H9 (cell line): ENCODE results near the gene MCU. TPM values are rescaled to one million over a fixed set of nuclear protein-coding genes. Genes with fewer than 3 reads are reported as not detected.
"Not testable (repeated sequence)": the region's sequence is repeated elsewhere in the genome, so short reads cannot be mapped to it uniquely, and the experiment has no call there.

Experiments
- DNase-seq: peaks from one replicate; pipeline ENCODE4 v3.0.0-alpha.2; 2017
- H2AFZ ChIP-seq: one replicate; pipeline ENCODE4 v1.6.1; 2013; ENCODE audit warnings: mild to moderate bottlenecking, low read length, control low read depth, moderate library complexity
- H2AK5ac ChIP-seq: 2 replicates; pipeline ENCODE4 v1.6.1; 2013; ENCODE audit warnings: low read length, control low read depth, mixed read lengths; ENCODE audit not compliant: insufficient read length
- H2BK120ac ChIP-seq: one replicate; pipeline ENCODE4 v1.6.1; 2013; ENCODE audit warnings: low read depth, mild to moderate bottlenecking, low read length, control low read depth, inconsistent platforms; ENCODE audit not compliant: poor library complexity, severe bottlenecking
- H2BK12ac ChIP-seq: 2 replicates; pipeline ENCODE4 v1.6.1; 2013; ENCODE audit warnings: low read length, control low read depth, mixed read lengths, low read depth; ENCODE audit not compliant: insufficient read length
- H2BK15ac ChIP-seq: 2 replicates; pipeline ENCODE4 v1.6.1; 2013; ENCODE audit warnings: low read depth, low read length, control low read depth
- H2BK20ac ChIP-seq: one replicate; pipeline ENCODE4 v1.6.1; 2013; ENCODE audit warnings: low read depth, mild to moderate bottlenecking, low read length, control low read depth, inconsistent platforms; ENCODE audit not compliant: poor library complexity, severe bottlenecking
- H2BK5ac ChIP-seq: 2 replicates; pipeline ENCODE4 v1.6.1; 2013; ENCODE audit warnings: low read length, control low read depth, mixed read lengths; ENCODE audit not compliant: insufficient read length
- H3K14ac ChIP-seq: 2 replicates; pipeline ENCODE4 v1.6.1; 2013; ENCODE audit warnings: low read length, control low read depth; ENCODE audit not compliant: insufficient read depth
- H3K18ac ChIP-seq: 2 replicates; pipeline ENCODE4 v1.6.1; 2013; ENCODE audit warnings: low read depth, mild to moderate bottlenecking, mixed read lengths, low read length, control low read depth; ENCODE audit not compliant: insufficient read length
- H3K23ac ChIP-seq: 2 replicates; pipeline ENCODE4 v1.6.1; 2013; ENCODE audit warnings: low read length, control low read depth, mixed read lengths, low read depth; ENCODE audit not compliant: insufficient read length
- H3K23me2 ChIP-seq: 2 replicates; pipeline ENCODE4 v1.6.1; 2013; ENCODE audit warnings: low read depth, mild to moderate bottlenecking, mixed read lengths, low read length, control low read depth; ENCODE audit not compliant: insufficient read length, poor library complexity, severe bottlenecking
- H3K27ac ChIP-seq: 2 replicates; pipeline ENCODE4 v1.5.1; 2013; ENCODE audit warnings: low read length, control low read depth, mixed read lengths, low read depth; ENCODE audit not compliant: insufficient read length
- H3K27me3 ChIP-seq: 2 replicates; pipeline ENCODE4 v1.6.1; 2013; ENCODE audit warnings: low read length, control low read depth, inconsistent platforms; ENCODE audit not compliant: insufficient read depth
- H3K4ac ChIP-seq: 2 replicates; pipeline ENCODE4 v1.6.1; 2013; ENCODE audit warnings: low read depth, mild to moderate bottlenecking, control low read depth, inconsistent platforms, low read length, moderate library complexity
- H3K4me1 ChIP-seq: 2 replicates; pipeline ENCODE4 v1.6.1; 2013; ENCODE audit warnings: low read length, control low read depth, inconsistent platforms; ENCODE audit not compliant: insufficient read depth
- H3K4me2 ChIP-seq: 2 replicates; pipeline ENCODE4 v1.6.1; 2013; ENCODE audit warnings: low read length, control low read depth, mixed read lengths; ENCODE audit not compliant: insufficient read length, insufficient read depth
- H3K56ac ChIP-seq: 2 replicates; pipeline ENCODE4 v1.6.1; 2013; ENCODE audit warnings: low read depth, mild to moderate bottlenecking, mixed read lengths, low read length, control low read depth; ENCODE audit not compliant: insufficient read length
- H3K79me1 ChIP-seq: 2 replicates; pipeline ENCODE4 v1.6.1; 2013; ENCODE audit warnings: low read depth, mild to moderate bottlenecking, moderate library complexity, low read length, control low read depth, inconsistent platforms; ENCODE audit not compliant: insufficient read depth, poor library complexity, severe bottlenecking
- H3K79me2 ChIP-seq: 2 replicates; pipeline ENCODE4 v1.6.1; 2013; ENCODE audit warnings: low read length, control low read depth, inconsistent platforms; ENCODE audit not compliant: insufficient read depth
- H3K9ac ChIP-seq: 2 replicates; pipeline ENCODE4 v1.6.1; 2013; ENCODE audit warnings: low read length, control low read depth, mixed read lengths; ENCODE audit not compliant: insufficient read length; ENCODE audit errors: extremely low read depth
- H3K9me3 ChIP-seq: one replicate; pipeline ENCODE4 v1.6.1; 2013; ENCODE audit warnings: low read depth, low read length, inconsistent platforms; ENCODE audit not compliant: control insufficient read depth
- H3T11ph ChIP-seq: one replicate; pipeline ENCODE4 v1.6.1; 2013; ENCODE audit warnings: mild to moderate bottlenecking, low read length, control low read depth, inconsistent platforms
- H4K20me1 ChIP-seq: one replicate; pipeline ENCODE4 v1.6.1; 2013; ENCODE audit not compliant: control insufficient read depth, insufficient read length, insufficient read depth
- H4K5ac ChIP-seq: 2 replicates; pipeline ENCODE4 v1.6.1; 2013; ENCODE audit warnings: low read depth, mild to moderate bottlenecking, mixed read lengths, low read length, control low read depth; ENCODE audit not compliant: insufficient read length
- H4K8ac ChIP-seq: replicated peaks from 2 replicates; pipeline ENCODE4 v1.6.1; 2013; ENCODE audit warnings: low read length, control low read depth, mixed read lengths, low read depth; ENCODE audit not compliant: insufficient read length
- H4K91ac ChIP-seq: 2 replicates; pipeline ENCODE4 v1.6.1; 2013; ENCODE audit warnings: low read depth, mild to moderate bottlenecking, moderate library complexity, mixed read lengths, low read length, control low read depth; ENCODE audit not compliant: insufficient read length
- H3K27ac Mint-ChIP-seq, 3 experiments: 2 replicates in 2 of 3; 3 replicates in 1 of 3; pipeline ENCODE4 v1.8.0; 2020 to 2021; ENCODE audit warnings: mixed read lengths in 3 of 3, mild to moderate bottlenecking in 1 of 3, moderate library complexity in 1 of 3
- H3K27me3 Mint-ChIP-seq: 2 replicates; pipeline ENCODE4 v1.8.0; 2021; ENCODE audit warnings: low read depth, mild to moderate bottlenecking, moderate library complexity, mixed read lengths
- H3K36me3 Mint-ChIP-seq, 3 experiments: 2 replicates in 2 of 3; 3 replicates in 1 of 3; pipeline ENCODE4 v1.8.0; 2020 to 2021; ENCODE audit warnings: low read depth in 3 of 3, mixed read lengths in 3 of 3; ENCODE audit not compliant: insufficient read depth in 1 of 3
- H3K4me1 Mint-ChIP-seq, 2 experiments: 2 replicates each; pipeline ENCODE4 v1.8.0; 2020; ENCODE audit warnings: mixed read lengths in 2 of 2
- H3K4me3 Mint-ChIP-seq, 2 experiments: 2 replicates in 1 of 2; 3 replicates in 1 of 2; pipeline ENCODE4 v1.8.0; 2020 to 2021; ENCODE audit warnings: mild to moderate bottlenecking in 2 of 2, mixed read lengths in 2 of 2, moderate library complexity in 1 of 2
- H3K9me3 Mint-ChIP-seq, 2 experiments: 2 replicates in 1 of 2; 3 replicates in 1 of 2; pipeline ENCODE4 v1.8.0; 2020; ENCODE audit warnings: mild to moderate bottlenecking in 2 of 2, mixed read lengths in 2 of 2, moderate library complexity in 1 of 2
- CTCF ChIP-seq: fragments of 200-600 bp; sonication (generic); conservative IDR thresholded peaks from 3 replicates; pipeline ENCODE4 v1.8.0; 2021; ENCODE audit warnings: antibody characterized with exemption, mild to moderate bottlenecking
- WGBS: extraction: QIAGEN DNeasy Blood & Tissue Kit; methylation state at CpG from one replicate; pipeline ENCODE4 v1.1.7; 2013; ENCODE audit warnings: missing lambda C conversion rate, low lambda C conversion rate, mixed read lengths; ENCODE audit not compliant: insufficient read length; ENCODE audit errors: extremely low coverage; 5-methylcytosine and 5-hydroxymethylcytosine counted together
- total RNA-seq: library from RNA; stranded (reverse); gene quantifications from 2 replicates; pipeline ENCODE4 v1.2.1, GENCODE V29; 2021

Gene MCU
- total RNA-seq, 1 experiment from 2014 or later, result 36.6 TPM

DNA sequence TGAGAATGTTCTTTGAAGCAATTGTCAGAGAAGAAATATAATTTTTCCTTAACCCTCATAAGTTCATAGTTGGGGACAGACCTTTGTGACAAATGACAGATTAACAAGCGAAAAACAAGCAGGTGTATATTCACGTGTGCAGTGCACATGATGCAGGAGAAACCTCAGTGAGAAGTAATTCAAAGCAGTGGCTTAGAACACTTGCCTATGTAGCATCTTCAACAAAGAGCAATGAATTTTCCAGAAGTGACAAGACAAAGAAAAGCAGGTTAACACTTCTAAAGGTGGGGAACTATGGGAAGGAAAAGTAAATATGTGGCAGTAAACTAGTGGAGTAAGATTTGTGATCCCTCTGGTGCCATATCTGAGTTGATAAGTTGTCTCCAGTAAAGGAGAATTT is 65.8 kb downstream of the MCU start:
- H3K79me2 ChIP-seq, result peaks cover 3% of the 10 kb centered on the region; the same call in 1 of the 2 replicates
- H2BK5ac ChIP-seq, result no peak overlapping the region
- DNase-seq, result no peak
- H3K9me3 ChIP-seq, result no peaks in the 10 kb centered on the region
- no peak overlapping the region for H4K5ac ChIP-seq
- TF ChIP-seq CTCF, result no peak
- WGBS, result no CpG with 5 or more reads among the region's 2 CpGs
- H3K4me3 Mint-ChIP-seq, result no peak overlapping the region
- no peak overlapping the region for H3K18ac ChIP-seq
- H2AFZ ChIP-seq, result no peak overlapping the region
- H3K14ac ChIP-seq, result no peak overlapping the region
- H3K79me1 ChIP-seq, result no peaks in the 10 kb centered on the region
- no peak overlapping the region for H3K27ac ChIP-seq
- H2AK5ac ChIP-seq, result no peak overlapping the region
- H3K4me1 Mint-ChIP-seq, result peaks cover 68 to 69% of the 10 kb centered on the region in 2 experiments
- H3K27ac Mint-ChIP-seq, result peak overlapping the region in 2 of 3 experiments; percentile 3 to 96; a peak in 2 of 7 replicates
- H4K8ac ChIP-seq, result no peak overlapping the region
- H3K27me3 ChIP-seq, result no peaks in the 10 kb centered on the region
- H3K4me2 ChIP-seq, result no peak overlapping the region
- H3K4ac ChIP-seq, result no peak overlapping the region
- H4K20me1 ChIP-seq, result no peaks in the 10 kb centered on the region
- H3K9me3 Mint-ChIP-seq, result no peaks in the 10 kb centered on the region
- H3K9ac ChIP-seq, result no peak overlapping the region
- H3K23ac ChIP-seq, result no peak overlapping the region
- no peak overlapping the region for H2BK15ac ChIP-seq
- no peaks in the 10 kb centered on the region for H3K23me2 ChIP-seq
- no peak overlapping the region for H4K91ac ChIP-seq
- H2BK12ac ChIP-seq, result no peak overlapping the region
- H3K4me1 ChIP-seq, result peaks cover 4% of the 10 kb centered on the region
- no peak overlapping the region for H3T11ph ChIP-seq
- H3K36me3 Mint-ChIP-seq, result no peaks in the 10 kb centered on the region; a peak in 2 of 7 replicates
- H2BK120ac ChIP-seq, result no peak overlapping the region
- H3K27me3 Mint-ChIP-seq, result no peaks in the 10 kb centered on the region
- H3K56ac ChIP-seq, result no peak overlapping the region
- no peak overlapping the region for H2BK20ac ChIP-seq

DNA sequence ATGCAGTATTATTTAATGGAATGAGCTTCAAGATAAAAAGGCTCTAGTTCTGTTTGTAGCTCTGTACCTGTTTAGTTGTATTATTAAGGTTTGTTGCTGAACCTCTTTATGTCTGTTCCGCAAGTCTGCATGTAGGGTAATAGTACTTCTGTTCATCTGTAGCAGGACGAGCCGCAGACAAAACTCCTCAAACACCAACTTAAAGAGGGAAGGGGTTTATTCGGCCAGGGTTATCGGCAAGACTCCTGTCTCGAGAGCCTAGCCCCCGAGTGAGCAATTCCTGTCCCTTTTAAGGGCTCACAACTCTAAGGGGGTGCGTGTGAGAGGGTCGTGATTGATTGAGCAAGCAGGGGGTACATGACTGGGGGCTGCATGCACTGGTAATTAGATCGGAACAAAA is 67.0 kb downstream of the MCU start:
- H3K27me3 Mint-ChIP-seq, H3K56ac ChIP-seq, H2BK15ac ChIP-seq, H2BK5ac ChIP-seq, H2AK5ac ChIP-seq, H4K5ac ChIP-seq, H4K8ac ChIP-seq, DNase-seq, H2BK120ac ChIP-seq, H2BK20ac ChIP-seq, H3K23ac ChIP-seq, H4K20me1 ChIP-seq, H3K4me2 ChIP-seq, H2AFZ ChIP-seq, H3K27ac ChIP-seq, H3K9me3 ChIP-seq, H3K9ac ChIP-seq, H3K4me1 ChIP-seq, H3K4ac ChIP-seq, H3K27me3 ChIP-seq, H3K18ac ChIP-seq, H3K79me2 ChIP-seq, H3K36me3 Mint-ChIP-seq, H3K9me3 Mint-ChIP-seq, H3T11ph ChIP-seq, H4K91ac ChIP-seq, H3K79me1 ChIP-seq, H2BK12ac ChIP-seq, H3K23me2 ChIP-seq, H3K14ac ChIP-seq: not testable (repeated sequence)
- H3K4me1 Mint-ChIP-seq, result peaks cover 58 to 62% of the 10 kb centered on the region in 2 experiments
- no CpG with 5 or more reads among the region's 10 CpGs for WGBS
- peak overlapping the region; percentile 70 to 86 (median 81) for H3K27ac Mint-ChIP-seq
- H3K4me3 Mint-ChIP-seq, result peak overlapping the region in 1 of 2 experiments; percentile 57; a peak in 1 of 5 replicates
